HFFc6 (cell line): ENCODE measurements around the gene MEAF6. TPM values are rescaled to one million over a fixed set of nuclear protein-coding genes. Genes with fewer than 3 reads are reported as not detected.
"Not testable (repeated sequence)": the region's sequence is repeated elsewhere in the genome, so short reads cannot be mapped to it uniquely, and the experiment has no call there.

Source experiments
- DNase-seq: peaks from one replicate; pipeline ENCODE4 v3.0.0-alpha.2; 2018
- H3K27ac Mint-ChIP-seq: 2 replicates; pipeline ENCODE4 v1.8.0; 2020; ENCODE audit warnings: mild to moderate bottlenecking, mixed read lengths
- H3K27me3 Mint-ChIP-seq: 2 replicates; pipeline ENCODE4 v1.8.0; 2021; ENCODE audit warnings: mild to moderate bottlenecking, moderate library complexity, mixed read lengths; ENCODE audit not compliant: insufficient read depth
- H3K36me3 Mint-ChIP-seq: 2 replicates; pipeline ENCODE4 v1.8.0; 2021; ENCODE audit warnings: low read depth, mixed read lengths
- H3K4me1 Mint-ChIP-seq: 2 replicates; pipeline ENCODE4 v1.8.0; 2020; ENCODE audit warnings: low read depth, mixed read lengths
- H3K4me3 Mint-ChIP-seq: 2 replicates; pipeline ENCODE4 v1.8.0; 2020; ENCODE audit warnings: mild to moderate bottlenecking, moderate library complexity, mixed read lengths
- H3K9me3 Mint-ChIP-seq: 2 replicates; pipeline ENCODE4 v1.8.0; 2020; ENCODE audit warnings: mild to moderate bottlenecking, mixed read lengths
- long read RNA-seq: library from polyadenylated mRNA; unstranded; transcript quantifications from one replicate; pipeline ENCODE4 v2.0.0, GENCODE V29; 2019
- total RNA-seq, 6 experiments: library from RNA; stranded (reverse); fragmentation: NEBNext Ultra II Directional; extraction: Animal tissue kit (Norgen Biotek cat#: 25700); gene quantifications; 2 replicates in 1 of 6; 3 replicates in 5 of 6; pipeline ENCODE4 v1.2.3, GENCODE V29; 2021
- TF ChIP-seq, protein P1 (sequence below): fragments of 200-600 bp; sonication (generic); IDR thresholded peaks from 2 replicates; pipeline ENCODE4 v1.5.0; 2021; ENCODE audit warnings: antibody characterized with exemption, mild to moderate bottlenecking

Gene MEAF6
- total RNA-seq: 10 to 100 TPM; 52.6 to 63.8 (median 56.9) TPM
- long read RNA-seq, transcript MEAF6-206 (8 exons, 1,408 nt): minor isoform, 7 of 106 reads
- long read RNA-seq, transcript MEAF6-201 (7 exons, 1,525 nt): major isoform, 78 of 106 reads
- long read RNA-seq, partial matches to known transcripts: 9 of 106 reads
- long read RNA-seq, other reads (novel, unspliced or antisense): 7 of 106 reads

DNA sequence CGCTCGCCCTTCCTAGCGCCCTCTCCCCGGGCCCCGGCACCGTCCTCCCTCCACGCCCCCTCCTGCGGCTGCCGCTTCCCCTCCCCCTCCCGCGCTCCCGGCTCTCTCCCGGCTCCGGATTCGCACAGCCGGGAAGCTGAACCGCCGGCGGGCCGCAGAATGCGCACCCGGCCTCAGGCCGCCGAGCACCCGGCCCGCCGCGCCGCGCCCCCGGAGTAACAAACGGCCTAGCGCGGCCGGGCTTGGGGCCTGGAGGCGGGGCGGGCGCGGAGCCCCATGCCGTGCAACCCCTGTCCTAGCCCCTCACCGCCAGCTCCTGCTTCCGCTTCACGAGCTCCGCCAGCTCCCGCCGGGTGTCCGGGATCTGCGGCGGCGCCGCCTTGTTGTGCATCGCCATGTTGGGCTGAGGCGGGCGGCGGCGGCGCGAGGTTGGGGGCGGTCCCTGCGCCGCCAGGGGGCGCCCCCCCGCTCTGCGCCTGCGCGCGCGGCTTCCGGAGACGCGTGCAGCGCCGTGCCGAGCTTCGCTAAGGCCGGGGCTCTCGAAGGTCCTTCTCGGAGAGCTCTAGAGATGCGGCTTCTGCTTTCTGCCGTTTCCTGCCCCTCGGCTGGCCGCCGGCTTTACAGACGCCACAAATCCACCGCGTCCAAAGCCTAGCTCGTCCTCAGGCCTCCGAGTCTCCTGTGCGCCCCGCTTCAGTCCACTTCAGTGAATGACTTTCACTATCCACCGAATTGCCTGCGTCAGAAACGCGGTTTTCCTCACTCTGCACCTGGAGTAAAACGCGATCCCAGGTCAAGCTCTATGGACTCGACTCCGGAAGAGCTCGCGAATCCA is at the start of gene MEAF6:
TSS of gene MEAF6 (minus strand) at position 417 of the 835 bp plus-strand sequence. CDS start at position 397, 20 bp downstream.
- TF ChIP-seq, protein P1, sequence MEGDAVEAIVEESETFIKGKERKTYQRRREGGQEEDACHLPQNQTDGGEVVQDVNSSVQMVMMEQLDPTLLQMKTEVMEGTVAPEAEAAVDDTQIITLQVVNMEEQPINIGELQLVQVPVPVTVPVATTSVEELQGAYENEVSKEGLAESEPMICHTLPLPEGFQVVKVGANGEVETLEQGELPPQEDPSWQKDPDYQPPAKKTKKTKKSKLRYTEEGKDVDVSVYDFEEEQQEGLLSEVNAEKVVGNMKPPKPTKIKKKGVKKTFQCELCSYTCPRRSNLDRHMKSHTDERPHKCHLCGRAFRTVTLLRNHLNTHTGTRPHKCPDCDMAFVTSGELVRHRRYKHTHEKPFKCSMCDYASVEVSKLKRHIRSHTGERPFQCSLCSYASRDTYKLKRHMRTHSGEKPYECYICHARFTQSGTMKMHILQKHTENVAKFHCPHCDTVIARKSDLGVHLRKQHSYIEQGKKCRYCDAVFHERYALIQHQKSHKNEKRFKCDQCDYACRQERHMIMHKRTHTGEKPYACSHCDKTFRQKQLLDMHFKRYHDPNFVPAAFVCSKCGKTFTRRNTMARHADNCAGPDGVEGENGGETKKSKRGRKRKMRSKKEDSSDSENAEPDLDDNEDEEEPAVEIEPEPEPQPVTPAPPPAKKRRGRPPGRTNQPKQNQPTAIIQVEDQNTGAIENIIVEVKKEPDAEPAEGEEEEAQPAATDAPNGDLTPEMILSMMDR: peak; percentile 92

DNA sequence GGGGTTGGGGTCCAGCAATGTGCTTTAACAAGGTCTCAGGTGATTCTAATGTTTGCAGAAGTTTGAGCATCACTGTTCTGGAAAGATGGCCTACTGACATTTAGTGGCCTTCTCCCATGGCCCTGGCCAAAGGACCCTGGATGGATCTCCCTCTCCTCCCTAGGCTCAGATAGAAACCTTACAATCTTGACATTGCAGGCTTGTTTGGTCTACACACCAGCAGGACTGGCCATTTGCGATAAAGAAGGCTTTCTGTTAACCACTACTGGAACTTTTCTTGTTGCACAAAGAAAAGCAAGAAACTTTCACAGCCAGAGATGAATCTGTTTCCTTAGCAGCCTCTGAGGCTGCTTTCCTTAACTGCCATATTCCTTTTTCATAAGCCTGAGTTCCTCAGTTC is 48.4 kb upstream of the MEAF6 start:
- no peaks in the 10 kb centered on the region for H3K27me3 Mint-ChIP-seq
- TF ChIP-seq, protein P1: no peak
- H3K9me3 Mint-ChIP-seq: no peaks in the 10 kb centered on the region
- H3K36me3 Mint-ChIP-seq: peaks cover 25% of the 10 kb centered on the region
- H3K27ac Mint-ChIP-seq: no peak overlapping the region; the same call in 1 of the 2 replicates
- DNase-seq: no peak
- H3K4me3 Mint-ChIP-seq: no peak overlapping the region
- peaks cover 5% of the 10 kb centered on the region for H3K4me1 Mint-ChIP-seq

More for the DNA sequence above, at the start of gene MEAF6:
- Mint-ChIP-seq H3K4me3 (peak within 1 kb of the TSS; percentile 97), H3K27me3 (no peaks in the 10 kb centered on the region; the same call in none of the 2 replicates), H3K4me1 (peaks cover 26% of the 10 kb centered on the region), H3K27ac (peak within 1 kb of the TSS; percentile 96), H3K36me3 (peaks cover 14% of the 10 kb centered on the region; the same call in 1 of the 2 replicates), H3K9me3 (no peaks in the 10 kb centered on the region)
- peak; percentile 54 for DNase-seq

GRCh38 chr1:37561133-37562132 is 46.9 kb upstream of the MEAF6 start:
- peak; percentile 40 for DNase-seq
- Mint-ChIP-seq H3K4me3 (no peak overlapping the region), H3K27ac (peak overlapping the region; percentile 65; the same call in 1 of the 2 replicates), H3K4me1 (peaks cover 13% of the 10 kb centered on the region), H3K27me3 (no peaks in the 10 kb centered on the region), H3K9me3 (no peaks in the 10 kb centered on the region), H3K36me3 (peaks cover 13% of the 10 kb centered on the region)
- TF ChIP-seq, protein P1: peak; percentile 81

- TF ChIP-seq, protein P1: no peak
- H3K9me3 Mint-ChIP-seq: no peaks in the 10 kb centered on the region
- peaks cover 17% of the 10 kb centered on the region for H3K4me1 Mint-ChIP-seq
- no peak for DNase-seq
- H3K27ac Mint-ChIP-seq: no peak overlapping the region
- no peaks in the 10 kb centered on the region for H3K27me3 Mint-ChIP-seq
- no peak overlapping the region for H3K4me3 Mint-ChIP-seq
- H3K36me3 Mint-ChIP-seq: peaks cover 7% of the 10 kb centered on the region
These were observed 46.0 kb upstream of the MEAF6 start for GRCh38 chr1:37560401-37561132.

DNA sequence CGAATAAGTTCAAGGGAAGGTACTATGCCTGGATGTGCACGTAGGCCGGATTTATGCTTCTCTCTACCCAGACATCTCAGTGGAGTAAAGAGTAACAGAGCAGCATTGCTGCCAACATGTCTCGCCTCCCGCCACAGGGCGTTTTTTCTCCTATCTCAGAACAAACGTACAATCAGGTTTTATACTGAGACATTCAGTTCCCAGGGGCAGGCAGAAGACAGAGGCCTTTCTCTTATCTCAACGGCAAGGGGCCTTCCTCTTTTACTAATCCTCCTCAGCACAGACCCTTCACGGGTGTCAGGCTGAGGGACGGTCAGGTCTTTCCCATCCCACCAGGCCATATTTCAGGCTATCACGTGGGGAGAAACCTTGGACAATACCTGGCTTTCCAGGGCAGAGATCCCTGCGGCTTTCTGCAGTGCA is 45.4 kb upstream of the MEAF6 start:
- not testable (repeated sequence) for H3K27me3 Mint-ChIP-seq, DNase-seq, H3K4me3 Mint-ChIP-seq, H3K27ac Mint-ChIP-seq, H3K9me3 Mint-ChIP-seq, H3K36me3 Mint-ChIP-seq
- peaks cover 17% of the 10 kb centered on the region for H3K4me1 Mint-ChIP-seq
